NCI-H146 treated with DMSO at 0.1 percent for 48 hours (cell line): ENCODE results near the gene SCIN.
"Not testable (repeated sequence)": the region's sequence is repeated elsewhere in the genome, so short reads cannot be mapped to it uniquely, and the experiment has no call there.

ENCODE experiments used
- DNase-seq: peaks from one replicate; lab custom pipeline; 2025; ENCODE audit not compliant: unreplicated experiment; lab: John Stamatoyannopoulos, UW

SCIN gene

DNA sequence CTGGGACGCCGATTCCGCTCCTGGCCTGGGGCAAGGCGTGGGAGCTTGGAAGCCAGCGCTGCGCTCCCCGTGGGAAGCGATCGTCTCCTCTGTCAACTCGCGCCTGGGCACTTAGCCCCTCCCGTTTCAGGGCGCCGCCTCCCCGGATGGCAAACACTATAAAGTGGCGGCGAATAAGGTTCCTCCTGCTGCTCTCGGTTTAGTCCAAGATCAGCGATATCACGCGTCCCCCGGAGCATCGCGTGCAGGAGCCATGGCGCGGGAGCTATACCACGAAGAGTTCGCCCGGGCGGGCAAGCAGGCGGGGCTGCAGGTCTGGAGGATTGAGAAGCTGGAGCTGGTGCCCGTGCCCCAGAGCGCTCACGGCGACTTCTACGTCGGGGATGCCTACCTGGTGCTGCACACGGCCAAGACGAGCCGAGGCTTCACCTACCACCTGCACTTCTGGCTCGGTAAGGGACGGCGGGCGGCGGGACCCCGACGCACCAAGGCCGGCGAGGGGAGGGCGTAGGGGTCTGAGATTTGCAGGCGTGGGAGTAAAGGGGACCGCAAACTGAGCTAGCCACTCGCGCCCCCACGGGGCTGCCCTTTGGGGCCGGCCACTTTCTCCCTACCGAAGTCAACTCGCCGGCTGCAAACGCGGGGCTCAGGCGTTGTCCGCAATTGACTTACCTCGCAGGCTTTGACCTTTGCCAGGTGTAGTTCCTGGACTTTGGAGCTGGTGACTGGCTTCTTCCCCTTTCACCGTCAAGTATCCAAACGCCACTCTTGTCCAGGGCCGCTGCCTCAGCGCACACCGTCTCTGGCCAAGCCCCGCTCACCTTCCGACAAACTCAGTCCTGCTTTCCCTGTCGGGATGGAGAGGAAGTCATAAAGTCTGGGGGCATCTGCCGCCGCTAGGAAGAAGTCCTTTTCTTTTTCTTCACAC, at the start of gene SCIN:
Gene SCIN (plus strand): TSS at position 187 of the 928 bp plus-strand sequence. CDS start 67 bp downstream, at position 254.
- DNase-seq, result no peak

DNA sequence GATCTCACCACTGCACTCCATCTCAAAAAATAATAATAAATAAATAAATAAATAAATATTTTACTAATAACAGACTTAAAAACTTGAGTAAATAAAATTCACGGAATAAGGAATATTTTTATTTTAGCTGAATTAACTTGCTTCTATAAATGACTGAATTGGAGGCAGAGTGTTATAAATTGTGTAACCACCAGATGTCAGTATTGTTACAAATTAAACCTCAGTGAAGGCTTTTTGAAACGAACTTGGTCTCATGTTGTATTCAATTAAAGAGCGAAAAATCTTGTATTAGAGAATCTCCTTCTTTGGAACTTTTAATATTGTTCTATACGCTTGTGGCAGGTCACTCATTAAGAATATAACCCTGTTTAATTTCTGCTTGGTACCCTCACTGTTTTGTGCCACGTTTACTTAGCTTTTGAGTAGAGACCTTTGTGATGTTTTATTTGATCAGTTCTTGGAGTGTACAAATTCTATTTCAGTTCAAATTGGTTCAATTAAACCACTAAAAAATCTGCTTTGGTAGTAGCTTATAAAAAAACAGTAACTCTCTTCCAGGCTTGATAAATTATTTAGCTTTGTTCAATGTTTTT, 45.6 kb upstream of the SCIN start:
- DNase-seq, result peak; percentile 56

DNA sequence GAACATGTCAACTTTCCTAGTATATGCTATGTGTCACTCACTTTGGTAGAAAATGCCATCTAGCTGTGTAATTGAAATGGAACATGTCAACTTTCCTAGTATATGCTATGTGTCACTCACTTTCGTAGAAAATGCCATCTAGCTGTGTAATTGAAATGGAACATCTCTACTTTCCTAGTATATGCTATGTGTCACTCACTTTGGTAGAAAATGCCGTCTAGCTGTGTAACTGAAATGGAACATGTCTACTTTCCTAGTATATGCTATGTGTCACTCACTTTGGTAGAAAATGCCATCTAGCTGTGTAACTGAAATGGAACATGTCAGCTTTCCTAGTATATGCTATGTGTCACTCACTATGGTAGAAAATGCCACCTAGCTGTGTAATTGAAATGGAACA, 43.8 kb upstream of the SCIN start:
- not testable (repeated sequence) for DNase-seq

DNA sequence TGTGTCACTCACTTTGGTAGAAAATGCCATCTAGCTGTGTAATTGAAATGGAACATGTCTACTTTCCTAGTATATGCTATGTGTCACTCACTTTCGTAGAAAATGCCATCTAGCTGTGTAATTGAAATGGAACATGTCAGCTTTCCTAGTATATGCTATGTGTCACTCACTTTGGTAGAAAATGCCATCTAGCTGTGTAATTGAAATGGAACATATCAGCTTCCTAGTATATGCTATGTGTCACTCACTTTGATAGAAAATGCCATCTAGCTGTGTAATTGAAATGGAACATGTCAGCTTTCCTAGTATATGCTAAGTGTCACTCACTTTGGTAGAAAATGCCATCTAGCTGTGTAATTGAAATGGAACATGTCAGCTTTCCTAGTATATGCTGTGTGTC, 42.9 kb upstream of the SCIN start:
- not testable (repeated sequence) for DNase-seq

GRCh38 chr7:12529971-12530710, 40.4 kb upstream of the SCIN start:
- DNase-seq, result no peak

- DNase-seq, result no peak
Measured at GRCh38 chr7:12531784-12532183, 38.7 kb upstream of the SCIN start.

DNA sequence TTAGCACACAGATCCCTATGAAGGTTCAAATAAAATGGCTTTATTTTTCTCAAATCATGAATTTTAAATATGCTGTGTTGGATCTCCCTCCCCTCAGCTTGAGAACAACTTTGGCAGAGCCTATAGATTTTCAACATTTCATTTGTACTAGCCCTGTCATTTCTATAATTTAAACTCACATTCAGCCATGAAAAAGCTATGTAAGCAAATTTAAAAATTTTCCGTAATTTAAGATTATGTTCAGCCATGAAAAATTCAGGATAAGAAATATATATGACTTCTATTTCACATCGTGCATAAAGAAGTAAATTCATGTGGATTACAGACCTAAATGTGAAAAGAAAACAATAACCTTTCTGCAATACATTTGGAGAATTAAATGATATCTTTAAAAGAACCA, 36.5 kb upstream of the SCIN start:
- DNase-seq, result no peak

GRCh38 chr7:12539681-12540080, 30.8 kb upstream of the SCIN start:
- DNase-seq, result no peak

DNA sequence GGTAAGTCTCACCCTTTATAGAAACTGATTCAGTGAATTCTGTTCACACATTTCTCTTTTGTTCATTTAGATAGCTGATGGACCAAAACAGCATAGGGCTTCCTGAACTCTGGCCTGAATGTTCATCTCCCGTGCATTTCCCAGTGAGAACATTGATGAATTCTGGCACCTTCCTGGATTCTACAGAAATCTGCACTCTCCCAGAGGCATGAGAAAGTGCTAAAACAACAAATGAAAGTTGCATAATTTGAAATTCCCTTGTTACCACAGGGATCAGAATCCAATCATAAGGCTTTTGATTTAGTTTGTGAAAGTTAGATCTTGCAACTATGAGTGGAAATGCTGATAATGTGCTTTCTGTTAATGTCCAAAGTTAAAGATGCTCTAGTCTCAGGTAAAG, 29.7 kb upstream of the SCIN start:
- DNase-seq, result no peak

- no peak for DNase-seq
Measured at GRCh38 chr7:12543586-12543985, 26.9 kb upstream of the SCIN start.

GRCh38 chr7:12549106-12549505, 21.4 kb upstream of the SCIN start:
- no peak for DNase-seq

DNA sequence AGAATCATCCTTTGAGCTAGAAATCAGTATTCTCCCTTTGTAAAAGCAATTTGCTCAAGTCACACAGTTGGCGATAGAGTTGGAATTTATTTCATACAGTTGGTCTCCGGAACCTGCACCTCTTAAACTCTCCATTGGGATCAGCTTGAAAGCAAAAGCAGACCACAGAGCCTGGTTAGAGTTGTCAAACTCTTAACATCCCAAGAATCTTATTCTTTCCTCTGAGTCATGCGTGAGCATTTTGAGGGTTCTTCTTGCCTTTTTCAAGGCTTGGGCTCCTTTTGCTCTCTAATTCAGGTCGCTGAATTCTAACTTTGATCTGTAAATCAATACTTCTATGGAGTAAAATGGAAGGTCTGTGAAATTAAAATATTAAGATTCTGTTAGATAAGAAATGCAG, 19.6 kb upstream of the SCIN start:
- no peak for DNase-seq

GRCh38 chr7:12552876-12553275, 17.6 kb upstream of the SCIN start:
- DNase-seq, result no peak

GRCh38 chr7:12553416-12553815, 17.1 kb upstream of the SCIN start:
- DNase-seq, result no peak

DNA sequence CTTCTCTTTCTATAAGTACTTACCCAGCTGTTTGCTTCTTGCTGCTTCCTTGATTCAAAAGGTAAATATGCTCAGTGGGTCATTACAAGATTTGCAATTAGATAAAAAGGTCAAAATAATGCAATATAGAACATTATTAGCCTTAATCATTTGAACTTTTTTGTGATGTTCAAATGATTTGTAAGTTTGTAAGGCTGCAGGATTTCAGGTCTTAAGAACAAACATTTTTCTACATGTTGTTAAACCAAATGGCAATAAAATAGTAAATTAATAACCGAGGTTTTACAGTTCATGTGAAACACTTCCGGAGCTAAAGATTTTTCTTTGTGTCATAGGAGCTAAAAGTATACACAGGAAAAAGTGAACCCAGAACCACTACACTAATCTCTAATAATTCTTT, 16.2 kb upstream of the SCIN start:
- DNase-seq, result no peak

GRCh38 chr7:12554872-12555271, 15.6 kb upstream of the SCIN start:
- DNase-seq, result no peak

GRCh38 chr7:12555695-12556094, 14.8 kb upstream of the SCIN start:
- DNase-seq, result not testable (repeated sequence)

GRCh38 chr7:12556139-12556792, 14.3 kb upstream of the SCIN start:
- DNase-seq, result not testable (repeated sequence)

- no peak for DNase-seq
Measured at GRCh38 chr7:12557282-12557681, 13.2 kb upstream of the SCIN start.

- DNase-seq, result no peak
Measured at GRCh38 chr7:12564996-12565764, 5.3 kb upstream of the SCIN start.
